Liver (tissue), 3 donors: Measurements from ENCODE around the gene EPB41L2.

Source experiments
- GABPA ChIP-seq, 2 donors: IDR thresholded peaks in 1 of 2; conservative IDR thresholded peaks in 1 of 2; 2 replicates each; pipeline ENCODE4 v1.6.1; 2016; ENCODE audit warnings: antibody characterized with exemption in 2 of 2, mild to moderate bottlenecking in 1 of 2, moderate library complexity in 1 of 2
- HNF4A ChIP-seq, 2 donors: conservative IDR thresholded peaks; 2 replicates each; pipeline ENCODE4 v1.6.1; 2016; ENCODE audit warnings: antibody characterized with exemption in 2 of 2, mild to moderate bottlenecking in 2 of 2
- RAD21 ChIP-seq, 2 donors: IDR thresholded peaks; 2 replicates each; pipeline ENCODE4 v1.6.1; 2016; ENCODE audit warnings: antibody characterized with exemption in 2 of 2, mild to moderate bottlenecking in 2 of 2
- RXRA ChIP-seq, 2 donors: IDR thresholded peaks; 2 replicates each; pipeline ENCODE4 v1.6.1; 2017 to 2018; ENCODE audit warnings: antibody characterized with exemption in 2 of 2, mild to moderate bottlenecking in 1 of 2
- SP1 ChIP-seq: IDR thresholded peaks from 2 replicates; pipeline ENCODE4 v1.6.1; 2018; ENCODE audit warnings: antibody characterized with exemption, mild to moderate bottlenecking
- TAF1 ChIP-seq: conservative IDR thresholded peaks from 2 replicates; pipeline ENCODE4 v1.6.1; 2016; ENCODE audit warnings: antibody characterized with exemption, mild to moderate bottlenecking
- YY1 ChIP-seq: IDR thresholded peaks from 2 replicates; pipeline ENCODE4 v1.6.1; 2016; ENCODE audit warnings: antibody characterized with exemption, mild to moderate bottlenecking
- TF ChIP-seq, protein P1 (sequence below): fragments of 150-350 bp; IDR thresholded peaks from 2 replicates; pipeline ENCODE4 v1.5.1; 2017; ENCODE audit warnings: improper control_type of control experiment, low read depth, low read length; ENCODE audit not compliant: missing input control
- TF ChIP-seq, protein P2 (sequence below): IDR thresholded peaks from 2 replicates; pipeline ENCODE4 v1.6.1; 2016; ENCODE audit warnings: antibody characterized with exemption
- TF ChIP-seq, protein P3 (sequence below): IDR thresholded peaks from 2 replicates; pipeline ENCODE4 v1.6.1; 2016; ENCODE audit warnings: antibody characterized with exemption
- donor health status: healthy.
- donor health status: healthy.

DNA sequence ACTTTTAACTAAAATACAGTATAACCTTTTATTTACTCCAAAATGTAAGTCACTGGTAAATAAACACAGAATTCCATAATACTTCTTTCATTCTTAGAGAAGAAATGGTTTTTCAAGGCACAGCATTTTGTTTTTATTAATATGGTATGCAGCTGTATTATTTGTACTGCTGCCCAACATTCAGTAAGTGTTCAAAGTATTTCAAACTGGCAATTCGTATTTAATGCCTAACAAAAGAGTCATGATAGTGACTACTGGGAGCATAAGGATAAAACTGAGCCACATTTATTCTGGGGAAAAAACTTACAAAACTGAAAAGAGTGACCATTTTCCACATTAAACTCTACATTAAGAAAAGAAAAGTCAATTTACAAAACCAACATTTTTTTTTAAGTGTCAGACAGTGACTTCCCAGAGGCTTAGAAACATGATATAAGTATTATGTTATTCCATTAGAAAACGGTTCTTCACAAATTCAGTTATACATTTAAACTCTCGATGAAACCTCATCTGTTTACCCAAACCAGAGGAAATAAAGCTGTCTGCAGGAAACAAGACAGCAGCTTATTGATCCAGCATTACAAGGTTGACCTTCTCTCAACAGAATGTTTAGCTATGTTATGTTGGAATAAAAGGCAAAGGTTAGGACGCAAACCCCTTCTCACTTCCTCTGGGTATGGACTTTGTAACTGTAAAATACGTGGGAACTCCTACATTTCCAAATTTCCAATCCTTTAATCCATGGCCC is 24.3 kb downstream of the EPB41L2 start:
- TF ChIP-seq, protein P1, sequence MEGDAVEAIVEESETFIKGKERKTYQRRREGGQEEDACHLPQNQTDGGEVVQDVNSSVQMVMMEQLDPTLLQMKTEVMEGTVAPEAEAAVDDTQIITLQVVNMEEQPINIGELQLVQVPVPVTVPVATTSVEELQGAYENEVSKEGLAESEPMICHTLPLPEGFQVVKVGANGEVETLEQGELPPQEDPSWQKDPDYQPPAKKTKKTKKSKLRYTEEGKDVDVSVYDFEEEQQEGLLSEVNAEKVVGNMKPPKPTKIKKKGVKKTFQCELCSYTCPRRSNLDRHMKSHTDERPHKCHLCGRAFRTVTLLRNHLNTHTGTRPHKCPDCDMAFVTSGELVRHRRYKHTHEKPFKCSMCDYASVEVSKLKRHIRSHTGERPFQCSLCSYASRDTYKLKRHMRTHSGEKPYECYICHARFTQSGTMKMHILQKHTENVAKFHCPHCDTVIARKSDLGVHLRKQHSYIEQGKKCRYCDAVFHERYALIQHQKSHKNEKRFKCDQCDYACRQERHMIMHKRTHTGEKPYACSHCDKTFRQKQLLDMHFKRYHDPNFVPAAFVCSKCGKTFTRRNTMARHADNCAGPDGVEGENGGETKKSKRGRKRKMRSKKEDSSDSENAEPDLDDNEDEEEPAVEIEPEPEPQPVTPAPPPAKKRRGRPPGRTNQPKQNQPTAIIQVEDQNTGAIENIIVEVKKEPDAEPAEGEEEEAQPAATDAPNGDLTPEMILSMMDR: no peak
- TF ChIP-seq TAF1 (no peak), SP1 (peak; percentile 74), GABPA (IDR thresholded peaks at IDR 0.05 in 1 of 2, conservative IDR thresholded peaks at IDR 0.05 in 1 of 2) (peak in 1 of 2 donors; percentile 11), YY1 (no peak), RAD21 (IDR thresholded peaks at IDR 0.05) (no peak), RXRA (IDR thresholded peaks at IDR 0.05) (peak; percentile 31 to 37), HNF4A (conservative IDR thresholded peaks at IDR 0.05) (peak; percentile 60 to 78)
- TF ChIP-seq, protein P2, sequence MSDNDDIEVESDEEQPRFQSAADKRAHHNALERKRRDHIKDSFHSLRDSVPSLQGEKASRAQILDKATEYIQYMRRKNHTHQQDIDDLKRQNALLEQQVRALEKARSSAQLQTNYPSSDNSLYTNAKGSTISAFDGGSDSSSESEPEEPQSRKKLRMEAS: no peak
- TF ChIP-seq, protein P3, sequence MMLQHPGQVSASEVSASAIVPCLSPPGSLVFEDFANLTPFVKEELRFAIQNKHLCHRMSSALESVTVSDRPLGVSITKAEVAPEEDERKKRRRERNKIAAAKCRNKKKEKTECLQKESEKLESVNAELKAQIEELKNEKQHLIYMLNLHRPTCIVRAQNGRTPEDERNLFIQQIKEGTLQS: no peak
